Fibroblast of lung (primary cell): ENCODE results near the gene MCOLN2.

ENCODE experiments used
- EZH2 ChIP-seq: IDR thresholded peaks from 2 replicates; pipeline ENCODE4 v1.5.1; 2012; ENCODE audit warnings: low read length, control low read depth, mild to moderate bottlenecking; ENCODE audit errors: missing control alignments
- TF ChIP-seq, protein P1 (sequence below), 2 donors: IDR thresholded peaks in 1 of 2; conservative IDR thresholded peaks in 1 of 2; 1 replicate in 1 of 2; 2 replicates in 1 of 2; pipeline ENCODE4 v1.5.1; 2011 to 2012; ENCODE audit warnings: low read length in 2 of 2, control low read depth in 1 of 2, inconsistent platforms in 1 of 2, low read depth in 1 of 2, mild to moderate bottlenecking in 1 of 2

DNA sequence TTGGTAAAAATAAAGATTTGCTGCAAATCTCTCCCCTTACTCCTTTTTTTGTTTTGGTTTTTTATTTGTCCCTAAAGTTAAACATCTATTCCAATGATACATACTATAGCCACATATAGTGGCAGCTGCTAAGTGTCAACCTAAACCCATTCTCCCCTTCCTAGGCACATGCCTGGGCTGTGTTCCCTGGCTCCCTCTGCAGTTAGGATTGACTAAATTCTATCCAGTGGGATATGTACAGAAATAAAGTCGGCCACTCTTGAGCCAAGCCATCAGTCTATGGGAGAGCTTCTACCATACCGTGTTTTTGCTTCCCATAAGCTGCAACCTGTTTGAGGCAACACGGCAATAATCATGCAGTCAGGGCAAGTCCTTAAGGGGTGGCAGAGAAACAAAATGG lies 27.8 kb upstream of the MCOLN2 start:
- TF ChIP-seq, protein P1, sequence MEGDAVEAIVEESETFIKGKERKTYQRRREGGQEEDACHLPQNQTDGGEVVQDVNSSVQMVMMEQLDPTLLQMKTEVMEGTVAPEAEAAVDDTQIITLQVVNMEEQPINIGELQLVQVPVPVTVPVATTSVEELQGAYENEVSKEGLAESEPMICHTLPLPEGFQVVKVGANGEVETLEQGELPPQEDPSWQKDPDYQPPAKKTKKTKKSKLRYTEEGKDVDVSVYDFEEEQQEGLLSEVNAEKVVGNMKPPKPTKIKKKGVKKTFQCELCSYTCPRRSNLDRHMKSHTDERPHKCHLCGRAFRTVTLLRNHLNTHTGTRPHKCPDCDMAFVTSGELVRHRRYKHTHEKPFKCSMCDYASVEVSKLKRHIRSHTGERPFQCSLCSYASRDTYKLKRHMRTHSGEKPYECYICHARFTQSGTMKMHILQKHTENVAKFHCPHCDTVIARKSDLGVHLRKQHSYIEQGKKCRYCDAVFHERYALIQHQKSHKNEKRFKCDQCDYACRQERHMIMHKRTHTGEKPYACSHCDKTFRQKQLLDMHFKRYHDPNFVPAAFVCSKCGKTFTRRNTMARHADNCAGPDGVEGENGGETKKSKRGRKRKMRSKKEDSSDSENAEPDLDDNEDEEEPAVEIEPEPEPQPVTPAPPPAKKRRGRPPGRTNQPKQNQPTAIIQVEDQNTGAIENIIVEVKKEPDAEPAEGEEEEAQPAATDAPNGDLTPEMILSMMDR (conservative IDR thresholded peaks at IDR 0.05 in 1 of 2, IDR thresholded peaks at IDR 0.05 in 1 of 2; ENCODE audit: low read depth in 1 of 2, low read length in 2 of 2) = no peak
- TF ChIP-seq EZH2 = no peak
